Activated CD4-positive, alpha-beta T cell treated with anti-CD3 and anti-CD28 coated beads, Interleukin-2, Interleukin-4, amounts not matched to agents 100 ng/mL and 50 ng/mL, durations not matched to agents 16 hours and 8 hours (primary cell): Measurements from ENCODE around the gene TEX30.
A peak's percentile ranks its signal among the peaks of the same experiment; 100 is the strongest.
"Not testable (repeated sequence)": the region's sequence is repeated elsewhere in the genome, so short reads cannot be mapped to it uniquely, and the experiment has no call there.

ENCODE experiments used
- DNase-seq: peaks from one replicate; pipeline ENCODE4 v3.0.0-alpha.2; 2020; ENCODE audit warnings: low spot score

Gene TEX30

GRCh38 chr13:102773441-102774213 is at the start of gene TEX30:
Gene TEX30, minus strand, starts transcription at chr13:102773786. Its CDS starts 3,760 bp downstream, at chr13:102770026.
- DNase-seq = peak; percentile 88

GRCh38 chr13:102817907-102818306 is 44.3 kb upstream of the TEX30 start:
- no peak for DNase-seq

- DNase-seq = no peak
Observed at GRCh38 chr13:102817241-102817640, 43.7 kb upstream of the TEX30 start.

DNA sequence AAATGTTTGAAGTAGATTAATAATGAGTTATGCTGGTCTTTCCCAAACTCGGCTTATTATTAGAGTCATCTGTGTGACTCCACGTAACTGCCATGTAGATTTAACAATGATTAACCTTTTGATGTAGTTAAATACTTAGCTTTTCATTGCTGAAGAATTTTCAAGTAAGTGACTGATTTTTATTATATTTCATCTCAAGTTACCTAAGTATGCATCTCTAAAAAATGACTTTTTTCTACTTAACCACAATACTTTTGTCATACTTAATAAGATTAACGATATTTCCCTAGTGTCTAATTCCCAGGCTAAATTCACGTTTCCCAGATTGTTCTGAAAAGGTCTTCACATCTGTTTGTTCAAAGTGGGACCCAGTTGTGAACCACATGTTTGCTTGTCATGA is 43.1 kb upstream of the TEX30 start:
- no peak for DNase-seq

- no peak for DNase-seq
Observed at GRCh38 chr13:102815788-102816187, 42.2 kb upstream of the TEX30 start.

- no peak for DNase-seq
Observed at GRCh38 chr13:102814793-102815192, 41.2 kb upstream of the TEX30 start.

DNA sequence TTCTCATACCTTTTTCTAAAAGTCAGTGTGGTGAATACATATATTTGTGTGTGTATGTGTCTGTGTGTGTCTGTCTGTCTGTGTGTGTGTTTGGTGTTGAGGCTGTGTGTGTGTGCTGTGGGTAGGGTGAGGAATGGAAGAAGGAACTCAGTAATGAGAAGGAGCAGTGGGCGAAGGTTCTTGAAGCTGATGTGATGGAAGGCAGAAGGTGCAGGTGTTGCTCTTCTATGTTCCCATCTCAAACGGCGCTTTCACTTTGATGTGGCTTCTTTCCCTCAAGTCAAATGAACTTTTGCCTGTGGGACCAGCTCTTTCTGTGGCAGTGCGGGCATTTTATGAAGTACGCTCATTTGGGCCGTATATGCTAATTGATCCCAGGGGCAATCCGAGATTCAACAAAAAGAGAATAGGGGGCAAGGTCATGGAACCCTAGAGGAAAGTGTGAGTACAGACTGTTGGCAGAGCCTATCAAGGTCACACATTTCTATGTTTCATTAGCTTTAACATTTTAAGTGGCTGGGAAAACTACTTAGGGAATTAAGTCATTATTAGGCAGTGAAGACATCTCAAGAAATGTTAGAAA is 40.5 kb upstream of the TEX30 start:
- DNase-seq = peak; percentile 6

GRCh38 chr13:102812611-102813287 is 39.2 kb upstream of the TEX30 start:
- no peak for DNase-seq

GRCh38 chr13:102807699-102808098 is 34.1 kb upstream of the TEX30 start:
- no peak for DNase-seq

GRCh38 chr13:102805680-102806079 is 32.1 kb upstream of the TEX30 start:
- DNase-seq = no peak

DNA sequence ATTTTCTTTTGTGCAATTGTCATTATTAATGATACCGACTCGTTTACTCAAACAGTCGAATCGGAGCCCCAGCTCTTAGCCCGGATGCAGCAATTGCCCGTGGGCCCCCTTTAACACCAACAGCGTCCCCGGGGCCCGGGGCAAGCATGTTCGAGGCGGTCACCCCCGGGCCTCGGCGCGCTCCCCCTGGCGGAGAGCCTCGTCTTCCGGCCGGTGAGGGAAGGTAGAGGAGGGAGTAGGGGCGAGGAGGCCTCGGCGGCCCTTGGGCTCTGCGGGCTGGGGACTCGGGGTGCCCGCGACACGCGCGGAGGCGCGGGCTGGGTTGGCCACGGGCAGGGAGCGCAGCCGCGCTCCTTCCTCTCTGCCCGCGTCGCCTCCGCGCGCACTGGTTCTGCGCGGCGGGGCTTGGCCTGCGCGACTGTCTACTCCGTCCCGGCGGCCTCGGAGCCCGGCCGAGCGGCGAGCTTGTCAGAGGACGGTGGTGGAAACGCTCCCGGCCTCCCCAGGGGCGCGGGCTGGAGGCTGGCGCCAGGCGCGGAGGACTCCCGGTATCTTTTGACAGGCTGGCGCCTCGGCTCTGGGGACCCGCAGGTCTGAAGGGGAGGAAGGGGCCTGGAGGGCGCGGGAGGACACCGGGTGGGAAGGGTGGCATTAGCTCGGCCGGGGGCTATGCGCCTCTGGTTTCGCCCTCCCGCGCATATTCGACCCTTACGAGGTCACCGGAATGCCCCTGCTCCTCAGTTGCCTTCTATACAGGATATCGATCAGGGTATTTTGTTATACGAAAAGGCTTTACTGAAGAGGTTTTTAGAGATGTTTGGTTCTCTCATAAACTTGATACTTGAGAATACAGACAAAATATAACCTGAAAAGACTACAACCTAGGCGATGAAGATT is 26.8 kb upstream of the TEX30 start:
- DNase-seq = peak; percentile 88

DNA sequence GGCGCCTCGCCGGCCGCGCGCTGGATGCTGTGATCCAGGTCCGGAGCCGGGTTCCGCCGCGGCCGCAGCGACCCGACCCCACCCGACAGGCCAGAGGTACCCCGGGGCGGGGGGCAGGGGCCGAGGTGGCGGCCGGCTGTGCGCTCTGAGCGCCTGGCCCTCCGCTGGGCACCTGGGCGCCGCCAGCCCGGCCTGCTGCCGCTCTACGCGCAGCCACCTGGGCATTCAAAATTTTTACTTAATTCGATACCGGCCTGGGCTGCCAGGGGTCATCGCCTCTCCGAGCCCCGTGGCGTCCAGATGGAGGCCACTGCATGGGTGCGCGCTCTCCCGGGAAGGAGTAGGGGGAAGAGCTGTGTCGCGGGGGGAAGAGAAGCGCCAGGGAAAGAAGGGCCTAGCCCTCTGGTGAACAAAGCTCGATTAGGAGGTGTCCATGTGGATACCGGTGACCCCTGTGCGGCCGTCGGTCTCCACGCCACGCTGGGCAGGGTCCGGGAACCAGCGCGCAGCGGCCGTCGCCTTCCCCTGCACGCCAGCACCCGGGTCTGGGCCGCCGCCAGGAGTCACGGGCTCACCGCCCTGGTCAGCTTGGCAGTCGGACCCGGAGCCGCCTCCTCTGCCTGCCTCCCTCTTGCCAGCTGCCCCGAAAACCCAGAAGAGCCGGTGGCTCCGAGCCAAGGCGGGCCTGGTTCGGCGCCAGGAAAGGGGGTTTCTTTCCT is 26.0 kb upstream of the TEX30 start:
- DNase-seq = no peak

GRCh38 chr13:102798581-102799425 is 25.2 kb upstream of the TEX30 start, which contains the start of the genes BIVM and POGLUT2:
Gene BIVM, plus strand, starts transcription at chr13:102799119. Its CDS starts 8,149 bp downstream, at chr13:102807268.
Gene POGLUT2, minus strand, starts transcription at chr13:102798976. Its CDS starts 306 bp downstream, at chr13:102798670.
- DNase-seq = peak; percentile 94

DNA sequence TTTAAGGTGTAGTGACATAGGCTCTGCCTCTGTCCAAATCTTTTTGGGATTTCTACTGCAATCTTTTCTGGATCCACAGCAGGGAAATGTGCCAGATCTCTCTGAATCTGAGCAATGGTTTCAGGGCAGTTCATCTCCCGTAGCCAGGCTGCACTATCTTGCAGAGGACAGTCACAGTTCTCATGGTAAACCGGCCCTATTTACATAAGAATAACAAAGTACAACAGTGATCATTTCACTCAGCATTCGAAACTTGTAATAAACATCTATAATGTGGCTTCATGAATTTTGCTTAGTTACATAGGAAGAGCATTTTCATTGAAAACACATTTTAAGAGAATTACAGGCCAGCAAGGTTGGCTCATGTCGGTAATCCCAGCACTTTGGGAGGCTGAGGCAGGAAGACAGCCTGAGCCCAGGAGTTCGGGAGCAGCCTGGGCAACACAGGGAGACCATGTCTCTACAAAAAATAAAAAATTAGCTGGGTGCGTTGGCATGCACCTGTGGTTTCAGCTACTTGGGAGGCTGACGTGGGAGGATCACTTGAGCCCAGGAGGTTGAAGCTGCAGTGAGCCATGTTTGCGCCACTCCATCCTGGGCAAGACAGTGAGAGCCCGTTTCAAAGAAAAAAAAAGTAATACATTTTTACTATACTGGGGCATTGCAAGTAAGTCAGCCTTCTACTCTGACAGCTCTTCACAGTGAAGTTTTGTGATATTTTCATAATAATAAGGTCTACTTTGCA is 20.2 kb upstream of the TEX30 start:
- DNase-seq = no peak

DNA sequence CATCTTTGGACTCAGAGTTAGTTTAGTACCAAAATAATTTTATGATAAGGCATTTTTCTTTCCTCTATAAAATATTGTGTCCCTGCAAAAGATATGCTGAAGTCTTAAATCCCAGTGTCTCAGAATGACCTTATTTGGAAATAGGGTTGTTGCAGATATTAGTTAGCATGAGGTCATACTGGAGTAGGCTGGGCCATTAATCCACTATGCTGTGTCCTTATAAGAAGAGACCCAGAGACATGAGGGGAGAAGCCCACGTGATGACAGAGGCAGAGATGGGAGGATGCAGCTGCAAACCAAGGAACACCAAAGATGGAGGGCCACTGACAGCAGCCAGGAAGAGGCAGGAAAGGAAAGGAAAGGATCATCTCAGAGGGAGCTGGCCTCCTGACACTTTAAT is 18.8 kb upstream of the TEX30 start:
- DNase-seq = no peak

GRCh38 chr13:102788683-102789082 is 15.1 kb upstream of the TEX30 start:
- no peak for DNase-seq

- DNase-seq = no peak
Observed at GRCh38 chr13:102784483-102784882, 10.9 kb upstream of the TEX30 start.

GRCh38 chr13:102781591-102781990 is 8.0 kb upstream of the TEX30 start:
- no peak for DNase-seq

DNA sequence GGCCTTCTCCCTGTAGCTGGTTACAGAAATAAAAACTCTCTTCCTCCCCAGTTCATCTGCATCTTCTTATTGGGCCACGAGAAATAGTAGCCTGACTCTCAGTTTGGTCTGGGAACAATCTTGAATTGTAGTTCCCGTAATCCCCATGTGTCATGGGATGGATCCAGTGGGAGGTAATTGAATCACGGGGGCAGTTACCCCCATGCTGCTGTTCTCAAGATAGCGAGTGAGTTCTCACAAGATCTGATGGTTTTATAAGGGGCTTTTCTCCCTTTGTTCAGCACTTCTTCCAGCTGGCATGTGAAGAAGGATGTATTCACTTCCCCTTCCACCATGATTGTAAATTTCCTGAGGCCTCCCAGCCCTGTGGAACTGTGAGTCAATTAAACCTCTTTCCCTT is 7.1 kb upstream of the TEX30 start:
- DNase-seq = not testable (repeated sequence)
